ENCODE measurements around the gene FBRSL1.

The FBRSL1 gene

GRCh38 chr12:132500142-132500855 is 10.3 kb downstream of the FBRSL1 start:
- no peak for DNase-seq

- DNase-seq, result no peak
Measured at GRCh38 chr12:132500856-132501180, 10.9 kb downstream of the FBRSL1 start.

GRCh38 chr12:132501204-132501940 is 11.4 kb downstream of the FBRSL1 start:
- no peak for DNase-seq

- DNase-seq, result no peak
Measured at GRCh38 chr12:132502149-132502881, 12.4 kb downstream of the FBRSL1 start.

GRCh38 chr12:132502882-132503193 is 12.9 kb downstream of the FBRSL1 start:
- DNase-seq, result no peak

GRCh38 chr12:132503618-132504204 is 13.8 kb downstream of the FBRSL1 start:
- no peak for DNase-seq

- no peak for DNase-seq
Measured at GRCh38 chr12:132505105-132505851, 15.3 kb downstream of the FBRSL1 start.

GRCh38 chr12:132505852-132506219 is 15.9 kb downstream of the FBRSL1 start:
- no peak for DNase-seq

GRCh38 chr12:132506328-132507160 is 16.6 kb downstream of the FBRSL1 start:
- DNase-seq, result peak; percentile 68

GRCh38 chr12:132507161-132507538 is 17.2 kb downstream of the FBRSL1 start:
- no peak for DNase-seq

GRCh38 chr12:132507656-132508490 is 17.9 kb downstream of the FBRSL1 start:
- DNase-seq, result no peak

- no peak for DNase-seq
Measured at GRCh38 chr12:132508491-132508740, 18.5 kb downstream of the FBRSL1 start.

GRCh38 chr12:132508860-132509732 is 19.1 kb downstream of the FBRSL1 start:
- no peak for DNase-seq

- no peak for DNase-seq
Measured at GRCh38 chr12:132510111-132510724, 20.3 kb downstream of the FBRSL1 start.

- no peak for DNase-seq
Measured at GRCh38 chr12:132510746-132511477, 21.0 kb downstream of the FBRSL1 start.

GRCh38 chr12:132511516-132512196 is 21.7 kb downstream of the FBRSL1 start:
- no peak for DNase-seq

GRCh38 chr12:132512197-132513069 is 22.5 kb downstream of the FBRSL1 start:
- DNase-seq, result no peak

- no peak for DNase-seq
Measured at GRCh38 chr12:132513070-132513398, 23.1 kb downstream of the FBRSL1 start.

All from activated naive CD4-positive, alpha-beta T cell treated with Interleukin-2 at 50 U/mL for 16 hours (primary cell).